Measurements from ENCODE around the gene ZNF367.

GRCh38 chr9:96361668-96362067, 56.5 kb downstream of the ZNF367 start:
- no peak for TF ChIP-seq POLR2AphosphoS5 (IDR thresholded peaks at IDR 0.05; ENCODE audit: borderline replicate concordance, low read depth, low read length)
- no peak for TF ChIP-seq EZH2 (IDR thresholded peaks at IDR 0.05)
- no peak for TF ChIP-seq FOXP2 (optimal IDR thresholded peaks at IDR 0.05; ENCODE audit: control extremely low read depth, extremely low read length, insufficient read depth)
